SKM-1 treated with dmso at 0.1 percent for 144 hours (cell line): Measurements from ENCODE around the gene PDGFC.

ENCODE experiments used
- DNase-seq: peaks from one replicate; lab custom pipeline; 2025; ENCODE audit not compliant: unreplicated experiment; lab: John Stamatoyannopoulos, UW

PDGFC gene

DNA sequence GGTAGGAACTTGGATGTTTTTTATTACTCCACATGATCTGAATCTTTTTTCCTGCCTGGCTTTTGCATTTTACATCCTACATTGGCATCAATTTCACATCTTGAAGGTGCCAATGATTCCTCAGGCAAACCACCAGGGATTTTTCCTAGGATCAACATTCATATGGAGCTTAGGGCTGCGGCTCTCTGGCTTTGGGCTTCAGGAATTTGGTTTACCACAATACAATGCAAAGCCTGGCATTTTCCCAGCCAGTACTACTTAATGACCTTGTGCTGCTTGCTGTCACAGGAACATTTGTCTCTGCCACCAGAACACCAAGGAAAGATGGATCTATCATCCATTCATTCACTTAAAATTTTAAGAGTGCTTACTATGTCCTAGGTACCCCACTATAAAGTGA lies 180.7 kb downstream of the PDGFC start:
- no peak for DNase-seq

DNA sequence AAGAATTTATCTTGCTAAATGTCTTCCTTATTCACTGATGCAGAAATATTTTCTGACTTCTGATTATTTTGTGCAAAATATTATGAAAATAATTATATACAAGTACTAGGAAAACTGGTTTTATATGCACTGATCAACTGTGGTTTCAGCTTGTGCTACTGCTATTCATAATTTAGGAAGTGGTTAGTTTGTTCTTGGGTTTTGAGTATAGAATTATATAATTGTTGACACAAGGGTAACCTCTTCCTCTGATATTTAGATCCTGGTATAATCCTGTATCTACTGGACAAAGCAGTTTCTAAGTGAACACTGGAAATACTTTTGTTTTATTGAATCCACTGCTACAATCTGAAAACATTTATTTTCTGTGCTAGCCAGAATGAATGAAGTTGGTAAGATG lies 182.8 kb downstream of the PDGFC start:
- no peak for DNase-seq

DNA sequence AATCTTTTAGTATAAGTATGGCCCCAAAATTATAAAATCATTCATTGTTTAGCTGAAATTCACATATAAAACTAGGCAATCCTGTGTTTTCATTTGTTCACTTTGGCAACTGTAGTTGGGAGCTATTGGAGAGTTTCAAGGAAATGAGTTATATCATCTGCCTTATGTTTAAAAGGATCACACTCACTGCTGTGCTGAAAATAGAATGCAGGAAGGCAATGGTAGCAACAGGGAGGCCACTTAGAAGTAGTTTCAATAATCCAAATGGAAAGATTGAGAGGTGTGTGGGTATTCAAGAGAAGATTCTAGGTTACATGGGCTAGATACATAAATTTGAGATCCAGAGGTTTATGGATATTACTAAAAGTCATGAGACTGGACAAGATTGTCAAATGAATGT lies 184.9 kb downstream of the PDGFC start:
- DNase-seq = no peak

DNA sequence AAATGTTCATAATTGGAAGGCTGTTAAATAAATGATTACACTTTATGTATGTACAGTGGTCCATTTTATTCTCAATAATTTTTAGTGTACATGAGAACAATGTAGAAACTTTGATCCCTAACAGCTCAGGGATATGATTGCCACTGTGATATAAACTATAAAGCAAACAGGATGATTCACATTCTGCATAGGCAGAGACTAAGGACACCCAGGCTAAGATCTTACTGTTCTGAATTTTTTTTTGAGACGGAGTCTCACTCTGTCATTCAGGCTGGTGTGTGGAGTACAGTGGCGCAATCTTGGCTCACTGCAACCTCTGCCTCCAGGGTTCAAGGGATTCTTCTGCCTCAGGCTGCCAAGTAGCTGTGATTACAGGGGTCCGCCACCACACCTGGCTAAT lies 186.6 kb downstream of the PDGFC start:
- no peak for DNase-seq

DNA sequence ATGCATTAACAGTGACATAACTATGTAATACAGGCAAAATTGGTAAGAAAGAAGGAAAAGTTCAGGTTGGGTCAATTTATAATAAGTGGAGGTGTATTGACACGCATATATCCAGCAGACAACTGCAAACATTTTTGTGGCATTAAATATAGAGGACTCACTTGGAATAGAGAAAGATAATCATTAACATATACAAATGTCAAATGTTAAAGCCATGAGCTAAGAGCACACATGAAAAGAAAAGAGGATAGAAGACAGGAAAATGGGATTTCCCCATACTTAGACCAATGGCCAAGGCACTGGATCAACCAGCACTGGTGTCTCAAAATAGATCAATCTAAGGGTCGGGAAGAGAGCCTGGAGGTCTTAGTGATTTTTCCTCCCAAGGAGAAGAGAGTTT lies 187.6 kb downstream of the PDGFC start:
- no peak for DNase-seq

DNA sequence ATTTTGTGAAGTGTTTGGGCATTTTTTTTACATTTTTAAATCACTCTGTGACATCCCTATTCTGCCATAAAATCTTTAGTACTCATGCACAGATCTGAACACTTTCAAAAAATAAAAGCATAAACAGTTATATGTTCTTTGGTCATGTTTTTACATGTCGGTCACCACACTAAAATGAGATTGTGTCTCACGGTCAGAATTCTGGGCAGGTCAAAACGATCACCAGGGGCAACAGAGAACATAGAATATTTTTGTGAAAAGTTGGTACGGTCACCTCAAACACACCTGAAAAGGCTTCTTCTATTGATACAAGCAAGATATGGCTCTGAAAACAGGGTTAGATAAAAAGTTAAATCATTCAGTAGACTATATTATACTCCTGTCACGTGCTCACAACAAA lies 189.1 kb downstream of the PDGFC start:
- no peak for DNase-seq

DNA sequence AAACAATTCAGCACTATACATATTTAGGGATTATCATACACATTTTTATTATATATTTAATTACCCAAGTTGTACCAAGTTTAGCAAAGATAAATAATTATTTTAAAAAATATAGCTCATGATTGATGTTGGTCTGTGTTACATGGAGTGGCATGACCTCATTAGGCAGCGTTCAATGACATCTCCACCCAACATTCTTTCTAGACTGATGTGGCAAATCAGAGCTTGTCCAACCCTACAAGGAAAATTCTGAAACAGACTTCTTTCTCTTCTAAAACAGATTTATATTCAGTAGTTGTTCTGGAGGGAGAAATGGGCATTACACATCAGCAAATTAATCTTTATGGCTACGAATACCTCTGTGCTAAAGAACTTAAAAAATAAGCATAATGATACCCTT lies 189.7 kb downstream of the PDGFC start:
- DNase-seq = no peak

DNA sequence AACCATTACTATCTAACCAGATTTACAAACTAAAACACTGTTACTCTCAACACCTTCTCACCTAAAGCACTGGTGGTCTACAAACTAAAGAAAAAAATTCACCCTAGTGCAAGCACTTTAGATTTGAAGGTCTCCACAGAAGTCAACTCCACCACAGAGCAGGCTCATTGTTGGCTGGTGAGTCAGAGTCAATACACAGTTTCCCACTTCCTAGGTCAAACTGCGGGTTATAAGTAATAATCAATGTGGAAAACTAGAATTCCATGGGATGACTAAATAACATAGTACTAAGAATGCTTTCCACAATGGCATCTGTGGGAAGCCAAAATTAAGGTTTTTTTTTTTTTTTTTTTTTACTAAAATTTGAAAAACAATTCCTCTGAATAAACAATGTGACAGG lies 191.8 kb downstream of the PDGFC start:
- no peak for DNase-seq

DNA sequence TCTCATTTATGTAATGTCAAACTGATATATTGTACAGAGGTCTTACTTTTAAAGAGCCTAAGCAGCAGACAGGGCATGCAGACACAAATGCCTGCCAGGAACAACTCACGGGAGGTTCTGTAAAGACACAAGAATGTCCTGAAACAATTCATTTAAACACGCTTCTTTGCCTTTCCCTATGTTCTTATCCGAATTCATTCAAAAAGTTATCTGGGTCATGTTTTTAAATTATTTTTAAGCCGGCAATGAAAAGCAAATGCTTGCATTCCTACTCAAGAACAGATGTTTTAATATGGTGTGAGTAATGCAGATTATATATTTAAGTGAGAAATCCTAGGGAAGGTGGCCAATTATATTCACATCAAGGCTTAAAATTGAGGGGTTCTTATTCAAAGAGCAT lies 192.6 kb downstream of the PDGFC start:
- DNase-seq = no peak

DNA sequence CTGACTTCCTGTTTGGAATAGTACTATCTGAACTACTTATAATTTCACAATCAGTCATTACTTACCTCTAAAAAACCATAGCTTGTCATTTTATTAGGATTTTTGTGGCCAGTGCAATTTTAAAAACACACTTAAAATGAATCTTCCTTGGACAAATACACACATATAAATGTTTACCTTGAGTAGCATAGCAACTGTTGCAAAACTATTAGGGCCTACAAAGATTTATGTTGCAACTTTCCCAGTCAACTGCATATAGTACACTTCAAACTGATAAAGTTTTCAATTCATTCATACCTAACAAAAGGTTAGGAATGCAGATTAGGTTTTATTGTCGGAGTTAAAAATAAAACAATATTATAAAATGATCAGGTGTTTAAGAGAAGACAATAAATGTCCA lies 193.0 kb downstream of the PDGFC start:
- DNase-seq = no peak

DNA sequence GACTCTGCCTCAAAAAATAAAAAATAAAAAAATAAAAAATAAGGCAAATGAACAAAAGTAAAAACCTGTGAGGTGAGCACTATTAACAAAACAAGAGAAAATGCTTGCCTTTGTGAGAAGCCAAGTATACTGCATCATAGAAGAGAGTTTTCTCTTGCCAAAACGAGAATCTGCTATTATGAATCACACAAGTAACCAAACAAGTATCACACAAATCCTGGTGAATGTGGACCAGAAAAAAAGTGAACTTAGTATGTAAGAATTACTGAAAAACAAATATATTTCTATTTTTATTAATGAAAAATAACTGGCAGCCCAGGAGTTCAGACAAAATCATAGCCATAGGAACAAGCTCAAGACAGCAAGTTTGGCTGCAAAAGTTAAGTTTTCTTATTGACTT lies 193.5 kb downstream of the PDGFC start:
- no peak for DNase-seq

DNA sequence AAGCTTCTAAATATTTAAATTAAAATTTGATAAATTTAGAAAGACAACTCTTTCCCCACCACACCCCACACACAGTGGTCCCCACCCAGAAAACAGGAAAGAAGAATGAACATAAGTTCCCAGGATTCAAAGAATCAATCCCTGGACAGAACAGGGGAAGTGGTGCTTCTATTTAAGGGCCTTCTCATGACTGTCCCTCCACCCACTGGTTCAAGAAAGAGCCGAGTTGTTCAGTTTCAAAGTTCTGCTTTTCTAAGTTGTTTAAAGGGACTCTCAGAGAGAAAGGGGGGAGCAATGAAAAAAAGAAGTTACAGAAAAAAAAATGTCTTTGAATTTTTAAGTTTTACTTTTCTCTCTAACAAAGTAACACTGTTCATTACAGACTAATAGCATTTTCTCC lies 195.8 kb downstream of the PDGFC start:
- no peak for DNase-seq

DNA sequence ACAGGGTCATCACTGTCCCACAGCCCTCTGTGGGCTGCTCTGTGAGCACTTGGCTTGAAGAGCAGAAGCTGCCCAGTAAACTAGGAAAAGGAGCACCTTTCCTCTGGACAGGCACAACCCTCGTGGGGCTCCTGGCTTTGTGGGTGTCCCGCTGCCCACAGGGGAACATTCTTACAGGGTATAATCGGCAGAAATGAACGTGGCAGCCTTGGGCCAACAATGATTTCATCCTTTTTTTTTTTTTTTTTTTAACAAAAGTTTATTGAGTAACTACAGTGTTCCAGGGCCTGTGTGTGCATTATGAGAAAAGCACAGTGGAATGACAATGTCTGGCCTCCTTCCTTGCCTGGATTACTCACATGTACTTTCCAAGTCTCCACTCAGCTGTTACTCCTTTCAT lies 197.2 kb downstream of the PDGFC start:
- DNase-seq = no peak

DNA sequence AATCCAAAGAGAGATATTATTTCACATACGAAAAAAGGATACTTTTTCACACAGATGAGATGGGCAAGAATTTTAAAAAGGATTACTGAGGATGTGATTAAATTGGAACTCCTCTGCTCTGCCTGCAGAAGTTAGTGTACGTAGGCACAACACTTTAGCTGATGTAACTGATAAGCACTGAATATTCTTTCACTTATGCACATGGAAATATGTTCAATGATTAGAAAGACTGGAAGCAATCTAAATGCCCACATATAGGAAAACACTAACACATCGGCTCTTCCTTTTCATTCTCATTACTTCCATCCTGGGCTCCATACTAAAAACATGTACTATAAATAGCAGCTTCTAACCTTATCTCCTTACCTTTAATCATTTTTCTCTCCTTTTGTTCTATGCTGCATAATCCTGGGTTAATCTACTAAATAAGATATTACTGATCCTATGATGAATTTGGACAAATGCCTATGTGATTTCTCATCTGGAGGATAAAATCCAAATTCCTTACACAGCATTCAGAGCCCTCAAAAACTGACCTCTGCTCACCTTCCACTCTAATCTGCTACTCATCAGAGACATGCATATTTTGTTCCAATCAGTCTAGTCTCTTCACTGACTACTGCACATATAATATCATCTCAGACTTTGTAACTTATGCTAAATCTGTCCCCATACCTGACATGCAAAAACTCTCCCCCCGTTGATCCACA lies 197.8 kb downstream of the PDGFC start:
- no peak for DNase-seq

DNA sequence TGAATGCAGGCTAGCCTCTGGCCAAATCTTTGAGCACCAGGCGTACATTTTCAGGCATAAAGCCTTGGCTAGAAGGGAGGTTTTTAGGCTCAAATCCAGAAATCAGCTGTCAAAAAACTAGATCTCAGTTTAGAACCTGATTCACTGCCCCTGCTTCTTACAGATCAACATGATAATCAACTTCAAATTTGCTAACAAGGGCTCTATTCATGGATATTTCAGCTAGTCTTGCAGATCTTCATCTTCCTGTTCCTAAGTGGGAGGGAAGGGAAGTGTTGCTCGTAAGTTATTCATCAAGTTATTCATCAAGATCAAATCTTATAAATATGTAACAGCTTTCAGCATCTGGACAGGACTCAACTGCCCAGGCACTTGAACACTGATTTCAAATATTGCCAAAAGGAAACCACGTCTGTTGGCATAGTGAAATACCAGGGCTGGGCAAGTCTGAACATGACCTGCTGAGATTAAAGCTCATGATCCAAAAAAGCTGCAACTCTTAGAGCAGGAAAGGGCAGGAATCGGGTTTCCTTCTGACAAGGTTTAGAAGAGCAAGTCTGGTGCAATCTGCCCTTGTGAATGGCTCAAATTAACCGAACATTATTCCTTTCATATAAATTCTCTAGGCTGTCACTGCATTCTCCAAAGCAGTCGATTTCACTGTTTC lies 200.3 kb downstream of the PDGFC start:
- DNase-seq = no peak

DNA sequence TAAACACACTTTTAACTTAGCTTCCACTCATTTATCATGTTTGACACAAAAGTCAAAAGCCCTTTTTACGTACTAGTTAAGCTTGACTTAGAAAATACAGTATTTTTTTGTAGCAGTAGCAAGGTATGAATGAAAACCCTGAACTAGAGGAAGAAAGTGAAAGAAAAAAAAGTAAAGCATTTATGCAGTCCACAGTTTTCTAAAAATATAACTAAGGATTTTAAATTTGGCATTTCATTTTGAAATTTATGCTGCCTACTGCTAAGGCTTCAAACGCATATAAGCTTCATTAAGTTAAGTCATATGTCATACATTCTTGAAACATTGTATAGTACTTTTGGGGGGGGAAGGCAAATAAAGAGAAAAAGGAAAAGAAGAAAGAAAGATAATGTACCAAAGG lies 201.5 kb downstream of the PDGFC start:
- DNase-seq = no peak

DNA sequence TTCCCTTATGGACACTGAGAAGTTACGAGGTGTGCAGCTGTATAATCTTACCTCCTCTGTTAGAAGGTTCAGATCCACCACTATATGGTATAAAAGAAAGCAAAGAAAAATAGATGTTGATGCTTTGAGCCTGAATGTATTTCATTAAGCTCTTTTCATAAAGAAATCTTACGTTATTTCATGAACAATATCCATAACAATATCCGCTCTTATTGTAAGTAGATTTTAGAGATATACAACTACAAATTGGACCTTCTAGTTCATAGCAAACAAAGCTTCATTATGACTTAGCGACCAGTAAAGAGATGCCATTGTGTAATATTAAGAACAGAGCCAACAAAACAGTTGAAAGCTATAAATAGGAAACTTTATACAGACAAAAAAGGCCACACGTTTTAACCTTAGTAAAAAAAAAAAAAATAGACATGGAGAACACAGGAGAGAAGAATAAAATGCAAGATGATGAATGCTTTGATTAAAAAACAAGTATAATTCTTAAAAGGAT lies 203.6 kb downstream of the PDGFC start:
- DNase-seq = no peak

DNA sequence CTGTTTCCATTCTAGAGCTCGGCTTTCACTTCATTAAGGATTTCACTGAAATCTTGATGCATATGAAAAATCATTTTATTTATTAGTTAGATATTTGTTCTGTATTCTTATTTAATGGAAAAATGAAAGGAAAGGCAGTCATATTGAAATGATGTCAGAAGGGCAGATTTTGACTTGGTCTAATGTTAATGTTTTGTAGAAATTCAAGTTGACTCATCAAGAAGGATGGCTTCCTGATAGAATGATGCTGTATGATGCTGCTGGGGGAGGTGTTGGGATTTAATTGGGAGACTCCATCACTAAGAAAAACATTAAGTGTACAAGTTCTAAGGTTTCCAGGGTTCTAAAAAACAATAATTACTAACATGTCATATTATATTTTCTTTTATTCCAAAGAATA lies 204.8 kb downstream of the PDGFC start:
- no peak for DNase-seq

DNA sequence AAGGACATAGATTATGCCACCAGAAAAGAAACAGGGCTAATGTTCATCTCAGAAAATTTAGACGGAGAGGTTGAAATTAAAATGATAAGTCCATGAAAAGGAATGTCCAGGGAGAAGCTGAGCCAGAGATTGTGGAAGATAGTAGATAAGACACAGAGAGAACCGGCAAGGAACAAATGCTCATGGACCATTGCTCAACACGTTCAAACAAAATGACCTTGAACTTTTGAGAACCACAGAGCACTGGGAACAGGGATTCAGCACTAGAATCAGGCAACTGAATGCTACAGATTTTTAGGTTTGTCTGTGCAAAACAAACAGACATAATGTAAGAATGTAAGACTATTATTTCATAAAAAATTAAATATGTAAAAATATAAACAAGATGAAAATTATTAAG lies 206.3 kb downstream of the PDGFC start:
- no peak for DNase-seq

DNA sequence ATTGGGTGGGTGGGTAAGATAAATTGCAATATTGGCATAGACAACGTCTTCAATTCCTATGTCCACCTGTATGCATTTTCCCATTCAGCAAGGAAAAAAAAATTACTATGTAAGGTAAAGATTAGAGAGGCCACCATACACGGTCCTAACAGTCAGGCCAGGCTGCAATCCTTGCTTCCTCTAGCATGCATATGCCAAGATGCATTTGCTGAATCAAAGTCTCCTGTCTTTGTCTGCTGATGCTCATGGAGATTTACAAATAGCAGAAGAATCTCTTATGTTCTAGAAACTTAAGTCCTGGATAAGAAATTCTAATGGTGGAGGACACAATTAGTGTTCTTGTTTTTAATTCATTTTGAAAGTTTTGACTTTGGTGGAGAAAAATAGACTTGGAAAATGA lies 206.8 kb downstream of the PDGFC start:
- DNase-seq = no peak

DNA sequence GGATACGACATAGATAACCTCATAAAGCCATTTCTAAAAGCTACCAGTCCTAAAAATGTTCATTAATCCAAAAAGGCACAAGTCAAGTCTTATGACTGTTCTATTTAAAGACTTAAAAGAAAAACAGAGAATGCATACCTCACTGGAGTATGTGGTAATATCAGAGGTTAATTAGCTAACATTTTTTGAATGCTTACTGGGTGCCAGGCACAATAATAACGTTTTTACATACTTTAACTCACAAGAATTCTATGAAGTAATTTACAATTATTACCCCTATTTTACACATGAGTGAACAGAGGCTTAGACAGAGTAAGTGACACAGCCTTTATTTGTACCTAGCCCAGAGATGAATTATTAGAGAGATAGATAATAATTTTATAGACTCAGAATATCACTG lies 207.5 kb downstream of the PDGFC start:
- no peak for DNase-seq

DNA sequence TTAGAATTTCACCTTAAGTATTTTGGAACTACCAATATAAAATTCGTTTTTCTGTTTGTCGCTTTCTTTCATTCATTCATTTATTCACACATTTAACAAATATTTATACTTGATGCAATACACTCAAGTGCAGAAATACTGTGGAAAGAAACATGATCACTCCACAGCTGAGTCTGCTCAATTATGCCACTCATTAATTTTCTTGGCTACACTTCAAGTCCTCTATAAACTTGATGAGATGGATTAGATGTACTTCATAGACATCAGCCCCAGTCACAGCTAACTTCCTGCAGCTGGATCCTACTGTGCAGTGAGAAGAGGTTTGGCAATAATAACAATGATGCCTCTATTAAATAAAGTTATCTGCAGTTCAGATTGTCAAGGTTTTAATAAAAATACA lies 208.1 kb downstream of the PDGFC start:
- DNase-seq = no peak

DNA sequence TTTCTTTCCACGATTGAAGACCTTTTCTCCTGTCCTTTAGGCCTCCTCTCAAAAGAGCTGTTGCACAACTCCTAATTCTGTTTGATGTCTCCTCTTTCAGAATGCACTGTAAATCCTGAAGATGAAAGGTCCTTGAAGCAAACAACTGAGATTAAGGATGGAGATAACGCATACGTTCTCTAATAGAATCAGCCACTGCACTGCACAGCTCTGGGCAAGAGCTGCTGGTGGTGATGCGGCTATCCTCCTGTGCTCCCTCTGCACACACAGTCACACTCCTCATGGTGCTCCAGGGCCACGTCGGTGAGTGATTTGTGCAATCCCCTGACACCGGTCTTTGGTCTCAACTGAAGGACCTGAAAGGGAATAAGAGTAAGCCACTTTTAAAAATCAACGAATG lies 208.7 kb downstream of the PDGFC start:
- no peak for DNase-seq
